Measurements from ENCODE around the gene ZFPL1. TPM values are rescaled to one million over a fixed set of nuclear protein-coding genes. Genes with fewer than 3 reads are reported as not detected.

The ZFPL1 gene
- total and polyA plus RNA-seq, 10 of the 15 experiments (the other 5 are each of a cell fraction or from before 2014, with no cell fraction given): 2.2 to 37.8 (median 27.0) TPM

DNA sequence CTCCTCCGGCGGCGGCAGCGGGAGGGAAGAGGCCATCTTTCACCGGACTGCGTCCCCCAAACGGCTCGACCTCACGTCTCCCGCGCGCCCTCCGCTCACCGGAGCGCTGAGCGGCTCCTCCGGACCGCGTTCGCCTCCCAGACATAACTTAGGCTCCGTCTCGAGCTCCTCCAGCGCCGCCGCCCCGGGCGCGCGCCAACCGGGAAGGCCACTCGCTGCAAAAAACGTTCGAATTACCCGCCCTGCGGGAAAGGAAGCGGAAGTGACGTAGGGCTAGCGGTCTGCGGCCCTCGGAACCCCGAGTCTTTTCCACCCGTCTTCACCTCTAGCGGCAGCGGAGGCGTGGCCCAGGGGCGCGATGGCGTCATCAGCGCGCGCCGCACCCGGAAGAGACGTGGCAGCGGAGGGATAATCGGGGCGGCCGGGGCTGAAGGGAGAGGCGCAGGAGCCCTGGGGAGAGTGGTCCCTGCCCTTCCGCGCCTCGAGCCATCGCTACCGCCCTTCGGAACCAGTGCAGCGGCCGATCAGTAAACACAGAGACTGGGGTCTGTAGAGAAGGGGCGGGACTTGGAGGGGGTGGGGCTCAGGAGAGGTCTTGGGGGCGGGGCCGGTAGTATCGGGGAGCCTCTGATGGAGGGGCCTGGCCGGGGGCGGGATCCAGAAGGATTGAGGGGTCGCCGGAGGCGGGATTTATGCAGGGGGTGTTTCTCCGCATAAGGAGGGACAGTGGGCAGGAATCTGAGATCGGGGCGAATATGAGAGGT, at the start of gene ZFPL1, which contains the start of gene CDCA5 (continued):
- TF ChIP-seq MYC (IDR thresholded peaks at IDR 0.05; ENCODE audit: insufficient read depth, insufficient read length, insufficient replicate concordance, low read length, severe bottlenecking) (no peak), TBL1XR1 (IDR thresholded peaks at IDR 0.05; ENCODE audit: low read depth, low read length) (peak; percentile 69), CHD4 (IDR thresholded peaks at IDR 0.05) (no peak), SP1 (IDR thresholded peaks at IDR 0.05; ENCODE audit: low read depth, low read length) (peak; percentile 83), YY1 (IDR thresholded peaks at IDR 0.05; ENCODE audit: low read depth, low read length) (peak; percentile 33), CBX3 (IDR thresholded peaks at IDR 0.05; ENCODE audit: borderline replicate concordance, low read depth) (no peak), CHD1 (IDR thresholded peaks at IDR 0.05; ENCODE audit: low read depth, low read length) (no peak), NR2C2 (IDR thresholded peaks at IDR 0.05; ENCODE audit: borderline replicate concordance, control insufficient read depth, insufficient read length, low read depth) (no peak), SUZ12 (IDR thresholded peaks at IDR 0.05; ENCODE audit: unreplicated experiment) (no peak), IKZF2 (IDR thresholded peaks at IDR 0.05) (no peak), EP300 (IDR thresholded peaks at IDR 0.05; ENCODE audit: borderline replicate concordance in 1 of 2, control insufficient read depth in 1 of 2, low read depth in 2 of 2, low read length in 2 of 2) (peak in 1 of 2 experiments; percentile 22; a peak in 1 of 4 replicates), RB1 (IDR thresholded peaks at IDR 0.05; ENCODE audit: borderline replicate concordance) (peak; percentile 88; the same call in 1 of the 2 replicates)
- TF ChIP-seq, protein P1, sequence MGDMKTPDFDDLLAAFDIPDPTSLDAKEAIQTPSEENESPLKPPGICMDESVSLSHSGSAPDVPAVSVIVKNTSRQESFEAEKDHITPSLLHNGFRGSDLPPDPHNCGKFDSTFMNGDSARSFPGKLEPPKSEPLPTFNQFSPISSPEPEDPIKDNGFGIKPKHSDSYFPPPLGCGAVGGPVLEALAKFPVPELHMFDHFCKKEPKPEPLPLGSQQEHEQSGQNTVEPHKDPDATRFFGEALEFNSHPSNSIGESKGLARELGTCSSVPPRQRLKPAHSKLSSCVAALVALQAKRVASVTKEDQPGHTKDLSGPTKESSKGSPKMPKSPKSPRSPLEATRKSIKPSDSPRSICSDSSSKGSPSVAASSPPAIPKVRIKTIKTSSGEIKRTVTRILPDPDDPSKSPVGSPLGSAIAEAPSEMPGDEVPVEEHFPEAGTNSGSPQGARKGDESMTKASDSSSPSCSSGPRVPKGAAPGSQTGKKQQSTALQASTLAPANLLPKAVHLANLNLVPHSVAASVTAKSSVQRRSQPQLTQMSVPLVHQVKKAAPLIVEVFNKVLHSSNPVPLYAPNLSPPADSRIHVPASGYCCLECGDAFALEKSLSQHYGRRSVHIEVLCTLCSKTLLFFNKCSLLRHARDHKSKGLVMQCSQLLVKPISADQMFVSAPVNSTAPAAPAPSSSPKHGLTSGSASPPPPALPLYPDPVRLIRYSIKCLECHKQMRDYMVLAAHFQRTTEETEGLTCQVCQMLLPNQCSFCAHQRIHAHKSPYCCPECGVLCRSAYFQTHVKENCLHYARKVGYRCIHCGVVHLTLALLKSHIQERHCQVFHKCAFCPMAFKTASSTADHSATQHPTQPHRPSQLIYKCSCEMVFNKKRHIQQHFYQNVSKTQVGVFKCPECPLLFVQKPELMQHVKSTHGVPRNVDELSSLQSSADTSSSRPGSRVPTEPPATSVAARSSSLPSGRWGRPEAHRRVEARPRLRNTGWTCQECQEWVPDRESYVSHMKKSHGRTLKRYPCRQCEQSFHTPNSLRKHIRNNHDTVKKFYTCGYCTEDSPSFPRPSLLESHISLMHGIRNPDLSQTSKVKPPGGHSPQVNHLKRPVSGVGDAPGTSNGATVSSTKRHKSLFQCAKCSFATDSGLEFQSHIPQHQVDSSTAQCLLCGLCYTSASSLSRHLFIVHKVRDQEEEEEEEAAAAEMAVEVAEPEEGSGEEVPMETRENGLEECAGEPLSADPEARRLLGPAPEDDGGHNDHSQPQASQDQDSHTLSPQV (IDR thresholded peaks at IDR 0.05): no peak
- TF ChIP-seq, protein P2, sequence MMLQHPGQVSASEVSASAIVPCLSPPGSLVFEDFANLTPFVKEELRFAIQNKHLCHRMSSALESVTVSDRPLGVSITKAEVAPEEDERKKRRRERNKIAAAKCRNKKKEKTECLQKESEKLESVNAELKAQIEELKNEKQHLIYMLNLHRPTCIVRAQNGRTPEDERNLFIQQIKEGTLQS (IDR thresholded peaks at IDR 0.05; ENCODE audit: borderline replicate concordance, extremely low read depth, low read depth, low read length): peak; percentile 87; the same call in 1 of the 2 replicates
- TF ChIP-seq, protein P3, sequence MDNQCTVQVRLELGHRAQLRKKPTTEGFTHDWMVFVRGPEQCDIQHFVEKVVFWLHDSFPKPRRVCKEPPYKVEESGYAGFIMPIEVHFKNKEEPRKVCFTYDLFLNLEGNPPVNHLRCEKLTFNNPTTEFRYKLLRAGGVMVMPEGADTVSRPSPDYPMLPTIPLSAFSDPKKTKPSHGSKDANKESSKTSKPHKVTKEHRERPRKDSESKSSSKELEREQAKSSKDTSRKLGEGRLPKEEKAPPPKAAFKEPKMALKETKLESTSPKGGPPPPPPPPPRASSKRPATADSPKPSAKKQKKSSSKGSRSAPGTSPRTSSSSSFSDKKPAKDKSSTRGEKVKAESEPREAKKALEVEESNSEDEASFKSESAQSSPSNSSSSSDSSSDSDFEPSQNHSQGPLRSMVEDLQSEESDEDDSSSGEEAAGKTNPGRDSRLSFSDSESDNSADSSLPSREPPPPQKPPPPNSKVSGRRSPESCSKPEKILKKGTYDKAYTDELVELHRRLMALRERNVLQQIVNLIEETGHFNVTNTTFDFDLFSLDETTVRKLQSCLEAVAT (IDR thresholded peaks at IDR 0.05): no peak
- TF ChIP-seq, protein P4, sequence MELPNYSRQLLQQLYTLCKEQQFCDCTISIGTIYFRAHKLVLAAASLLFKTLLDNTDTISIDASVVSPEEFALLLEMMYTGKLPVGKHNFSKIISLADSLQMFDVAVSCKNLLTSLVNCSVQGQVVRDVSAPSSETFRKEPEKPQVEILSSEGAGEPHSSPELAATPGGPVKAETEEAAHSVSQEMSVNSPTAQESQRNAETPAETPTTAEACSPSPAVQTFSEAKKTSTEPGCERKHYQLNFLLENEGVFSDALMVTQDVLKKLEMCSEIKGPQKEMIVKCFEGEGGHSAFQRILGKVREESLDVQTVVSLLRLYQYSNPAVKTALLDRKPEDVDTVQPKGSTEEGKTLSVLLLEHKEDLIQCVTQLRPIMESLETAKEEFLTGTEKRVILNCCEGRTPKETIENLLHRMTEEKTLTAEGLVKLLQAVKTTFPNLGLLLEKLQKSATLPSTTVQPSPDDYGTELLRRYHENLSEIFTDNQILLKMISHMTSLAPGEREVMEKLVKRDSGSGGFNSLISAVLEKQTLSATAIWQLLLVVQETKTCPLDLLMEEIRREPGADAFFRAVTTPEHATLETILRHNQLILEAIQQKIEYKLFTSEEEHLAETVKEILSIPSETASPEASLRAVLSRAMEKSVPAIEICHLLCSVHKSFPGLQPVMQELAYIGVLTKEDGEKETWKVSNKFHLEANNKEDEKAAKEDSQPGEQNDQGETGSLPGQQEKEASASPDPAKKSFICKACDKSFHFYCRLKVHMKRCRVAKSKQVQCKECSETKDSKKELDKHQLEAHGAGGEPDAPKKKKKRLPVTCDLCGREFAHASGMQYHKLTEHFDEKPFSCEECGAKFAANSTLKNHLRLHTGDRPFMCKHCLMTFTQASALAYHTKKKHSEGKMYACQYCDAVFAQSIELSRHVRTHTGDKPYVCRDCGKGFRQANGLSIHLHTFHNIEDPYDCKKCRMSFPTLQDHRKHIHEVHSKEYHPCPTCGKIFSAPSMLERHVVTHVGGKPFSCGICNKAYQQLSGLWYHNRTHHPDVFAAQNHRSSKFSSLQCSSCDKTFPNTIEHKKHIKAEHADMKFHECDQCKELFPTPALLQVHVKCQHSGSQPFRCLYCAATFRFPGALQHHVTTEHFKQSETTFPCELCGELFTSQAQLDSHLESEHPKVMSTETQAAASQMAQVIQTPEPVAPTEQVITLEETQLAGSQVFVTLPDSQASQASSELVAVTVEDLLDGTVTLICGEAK (IDR thresholded peaks at IDR 0.05; ENCODE audit: borderline replicate concordance): peak; percentile 96

Measured in GM12878 (cell line).